HG03060 (cell line): ENCODE data around the gene MLN.
"Not testable (repeated sequence)": the region's sequence is repeated elsewhere in the genome, so short reads cannot be mapped to it uniquely, and the experiment has no call there.

ENCODE experiments used
- ATAC-seq: cut with Tn5 transposase; IDR thresholded peaks from one replicate; pipeline ENCODE4 v1.9.1; 2021; ENCODE audit warnings: low read depth, moderate number of reproducible peaks; ENCODE audit not compliant: unreplicated experiment

Gene MLN

DNA sequence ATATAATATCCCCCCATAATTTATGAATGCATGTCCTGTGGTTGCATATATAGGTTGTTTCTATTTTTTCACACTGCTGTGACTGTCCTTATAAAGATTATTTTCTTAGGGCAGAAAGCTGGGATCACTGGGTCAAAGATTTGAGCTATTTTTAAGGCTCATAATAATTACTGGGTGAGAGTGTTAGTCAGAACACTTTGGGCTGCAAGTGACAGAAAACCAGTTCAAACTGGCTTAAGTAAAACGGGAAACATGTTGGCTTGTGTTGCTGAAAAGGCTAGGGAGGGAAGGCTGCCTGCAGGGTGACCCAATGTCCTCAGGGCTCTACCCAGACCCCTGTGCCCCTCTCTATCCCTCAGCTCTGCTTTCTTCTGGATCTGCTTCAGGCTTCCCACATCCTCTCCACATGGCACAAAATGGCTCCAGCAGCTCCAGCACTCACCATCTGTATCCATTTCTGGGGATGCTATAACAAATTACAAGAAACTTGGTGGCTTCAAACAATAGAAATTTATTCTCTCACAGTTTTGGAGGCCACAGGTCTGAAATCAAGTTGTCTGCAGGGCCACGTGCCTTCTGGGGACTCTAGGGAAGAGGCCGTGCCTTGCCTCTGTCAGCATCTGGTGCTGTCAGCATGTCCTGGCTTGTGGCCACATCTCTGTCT lies 33.1 kb upstream of the MLN start:
- no peak for ATAC-seq

DNA sequence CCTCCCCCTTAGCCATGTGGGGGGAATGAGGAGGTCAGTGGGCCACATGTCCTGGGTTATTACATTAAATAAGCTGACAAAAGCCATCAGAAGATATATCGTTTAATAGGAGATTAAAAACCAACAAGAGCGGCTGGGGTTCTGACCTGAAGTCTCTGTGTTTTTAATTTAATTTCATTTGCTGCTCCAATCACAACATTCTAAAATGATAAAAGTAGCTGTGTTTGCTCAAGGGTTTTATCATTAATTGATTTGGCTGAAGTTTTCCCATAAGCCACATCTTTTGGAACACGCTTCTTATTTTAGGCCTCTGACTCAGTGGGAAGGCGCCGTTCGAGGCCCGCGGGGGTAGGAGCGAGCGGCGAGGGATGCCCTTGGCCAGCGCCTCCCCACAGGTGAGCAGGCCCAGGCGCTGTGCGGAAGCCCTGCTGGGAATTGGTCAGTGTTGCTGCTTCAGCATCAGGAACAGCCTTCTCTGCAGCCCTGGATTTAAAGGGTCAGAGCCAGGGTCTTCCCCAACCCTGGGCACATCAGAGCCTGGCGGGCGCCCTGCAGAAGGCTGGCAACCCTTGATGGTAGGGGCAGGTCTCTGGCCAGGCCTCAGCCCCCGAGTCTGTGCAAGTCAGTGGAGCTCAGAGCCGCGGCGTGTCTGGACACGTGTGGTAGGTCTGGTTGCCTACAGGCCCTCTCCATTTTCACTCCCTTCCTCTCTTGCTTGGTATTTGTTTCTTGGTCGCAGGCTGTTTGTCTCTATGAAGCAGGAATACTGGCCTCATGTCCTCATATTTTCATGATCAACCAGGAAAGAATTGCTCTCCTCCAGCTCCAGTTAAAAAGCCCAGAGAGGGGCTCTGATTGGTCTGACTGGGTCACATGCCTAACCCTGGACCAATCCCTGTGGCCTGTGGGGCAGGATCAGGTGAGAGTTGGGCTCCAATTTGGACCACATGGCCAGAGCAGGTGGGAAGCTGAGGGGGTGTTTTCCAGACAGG lies 30.9 kb upstream of the MLN start:
- ATAC-seq: no peak

DNA sequence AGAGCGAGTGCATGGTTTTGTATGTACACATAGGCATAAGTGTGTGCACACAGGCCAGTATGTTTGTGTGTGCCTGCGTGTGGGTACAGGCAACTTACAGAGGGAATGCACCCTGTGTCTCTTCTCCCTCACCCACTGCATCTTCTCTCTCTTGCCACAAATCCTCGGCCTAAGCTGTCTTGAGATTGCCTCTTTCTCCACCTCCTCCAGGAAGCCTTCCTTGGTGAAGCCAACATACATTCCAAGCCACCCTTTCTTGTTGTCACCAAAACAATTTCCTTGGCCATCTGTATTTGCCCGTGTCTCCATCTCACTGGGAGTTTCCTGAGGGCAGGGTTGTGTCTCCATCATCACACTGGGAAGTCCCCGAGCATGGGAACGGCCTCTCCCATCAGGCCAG lies 29.8 kb upstream of the MLN start:
- no peak for ATAC-seq

DNA sequence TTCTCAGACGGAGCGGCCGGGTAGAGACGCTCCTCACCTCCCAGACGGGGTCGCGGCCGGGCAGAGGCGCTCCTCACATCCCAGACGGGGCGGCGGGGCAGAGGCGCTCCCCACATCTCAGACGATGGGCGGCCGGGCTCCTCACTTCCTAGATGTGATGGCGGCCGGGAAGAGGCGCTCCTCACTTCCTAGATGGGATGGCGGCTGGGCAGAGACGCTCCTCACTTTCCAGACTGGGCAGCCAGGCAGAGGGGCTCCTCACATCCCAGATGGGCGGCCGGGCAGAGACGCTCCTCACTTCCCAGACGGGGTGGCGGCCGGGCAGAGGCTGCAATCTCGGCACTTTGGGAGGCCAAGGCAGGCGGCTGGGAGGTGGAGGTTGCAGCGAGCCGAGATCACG lies 29.0 kb upstream of the MLN start:
- ATAC-seq: not testable (repeated sequence)

DNA sequence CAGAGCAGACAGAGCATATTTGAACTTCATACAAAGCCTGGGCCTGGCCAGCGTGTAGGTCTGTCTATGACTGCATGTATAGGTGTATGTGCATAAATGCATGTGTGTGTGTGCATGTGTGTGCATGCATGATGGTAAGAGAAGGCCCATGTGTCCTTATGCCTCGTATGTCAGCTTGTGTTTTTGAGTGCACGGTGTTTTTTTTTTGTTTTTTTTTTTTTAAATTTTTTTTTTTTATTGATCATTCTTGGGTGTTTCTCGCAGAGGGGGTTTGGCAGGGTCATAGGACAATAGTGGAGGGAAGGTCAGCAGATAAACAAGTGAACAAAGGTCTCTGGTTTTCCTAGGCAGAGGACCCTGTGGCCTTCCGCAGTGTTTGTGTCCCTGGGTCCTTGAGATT lies 27.9 kb upstream of the MLN start:
- not testable (repeated sequence) for ATAC-seq

DNA sequence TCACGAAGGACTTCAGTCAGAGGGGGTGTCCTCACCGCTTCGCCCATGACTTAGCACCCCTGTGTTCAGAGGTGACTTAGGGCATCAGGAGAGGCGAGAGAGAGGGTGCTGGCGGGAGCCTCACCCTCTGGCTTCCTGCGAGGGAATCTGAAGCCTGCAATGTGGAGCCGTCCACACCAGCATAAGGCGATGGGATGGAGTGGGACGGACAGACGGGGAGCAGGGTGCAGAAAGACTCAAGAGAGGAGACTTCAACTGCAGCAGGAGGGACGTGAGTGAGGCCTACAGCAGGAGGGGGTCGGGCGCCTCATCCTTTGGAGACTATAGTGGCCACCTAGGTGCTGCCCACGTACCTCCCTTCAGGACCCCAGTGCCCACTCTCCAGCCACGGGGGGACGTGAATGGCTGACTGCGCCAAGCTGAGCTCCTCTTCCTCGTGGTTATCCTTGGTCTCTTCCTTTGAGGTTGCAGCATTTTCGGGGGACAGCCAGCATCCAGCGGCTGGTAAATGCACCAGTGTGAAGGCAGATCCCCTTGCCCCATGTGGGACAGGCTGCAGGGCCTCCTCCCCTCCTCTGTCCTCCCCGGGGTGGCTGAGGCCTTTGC lies 26.9 kb upstream of the MLN start:
- no peak for ATAC-seq

GRCh38 chr6:33828764-33829731 lies 25.2 kb upstream of the MLN start:
- no peak for ATAC-seq

DNA sequence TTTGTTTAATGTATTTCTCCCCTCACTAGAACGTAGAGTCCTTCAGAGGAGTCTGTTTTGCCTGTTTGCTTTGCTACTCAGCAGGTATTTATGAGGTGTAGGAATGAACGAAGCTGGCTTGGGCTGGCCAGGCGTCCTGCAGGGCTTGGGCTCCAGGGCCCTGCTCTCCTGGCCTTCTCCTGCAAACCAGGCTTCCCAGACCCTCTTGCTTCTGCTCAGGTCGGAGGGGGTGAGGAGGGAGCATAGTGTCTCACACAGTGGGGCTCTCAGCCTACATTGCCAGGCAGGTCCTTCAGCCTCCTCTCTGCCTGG lies 24.6 kb upstream of the MLN start:
- no peak for ATAC-seq

- ATAC-seq: no peak
Observed at GRCh38 chr6:33827546-33828451, 24.0 kb upstream of the MLN start.

DNA sequence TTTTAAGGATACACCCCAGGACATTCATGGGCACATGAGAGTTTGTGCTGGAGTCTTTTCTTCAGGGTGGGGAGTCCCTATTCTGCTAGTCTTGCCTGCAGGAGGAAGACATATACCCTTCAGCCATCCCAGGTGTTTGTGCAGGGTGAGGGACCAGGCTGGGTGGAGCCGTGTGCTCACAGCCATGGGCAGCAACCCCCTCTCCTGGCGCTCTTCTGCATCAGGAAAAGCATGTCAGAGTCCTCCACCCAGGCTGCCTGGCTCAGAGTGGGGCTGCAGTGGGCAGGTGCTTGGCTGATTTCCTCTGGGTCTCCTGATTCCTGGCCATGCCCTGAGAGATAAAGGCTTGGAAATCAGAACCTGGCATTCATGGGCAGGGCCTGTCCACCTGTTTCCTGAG lies 22.7 kb upstream of the MLN start:
- no peak for ATAC-seq

GRCh38 chr6:33824461-33825154 lies 20.8 kb upstream of the MLN start:
- ATAC-seq: no peak

GRCh38 chr6:33823806-33824205 lies 20.0 kb upstream of the MLN start:
- ATAC-seq: no peak

DNA sequence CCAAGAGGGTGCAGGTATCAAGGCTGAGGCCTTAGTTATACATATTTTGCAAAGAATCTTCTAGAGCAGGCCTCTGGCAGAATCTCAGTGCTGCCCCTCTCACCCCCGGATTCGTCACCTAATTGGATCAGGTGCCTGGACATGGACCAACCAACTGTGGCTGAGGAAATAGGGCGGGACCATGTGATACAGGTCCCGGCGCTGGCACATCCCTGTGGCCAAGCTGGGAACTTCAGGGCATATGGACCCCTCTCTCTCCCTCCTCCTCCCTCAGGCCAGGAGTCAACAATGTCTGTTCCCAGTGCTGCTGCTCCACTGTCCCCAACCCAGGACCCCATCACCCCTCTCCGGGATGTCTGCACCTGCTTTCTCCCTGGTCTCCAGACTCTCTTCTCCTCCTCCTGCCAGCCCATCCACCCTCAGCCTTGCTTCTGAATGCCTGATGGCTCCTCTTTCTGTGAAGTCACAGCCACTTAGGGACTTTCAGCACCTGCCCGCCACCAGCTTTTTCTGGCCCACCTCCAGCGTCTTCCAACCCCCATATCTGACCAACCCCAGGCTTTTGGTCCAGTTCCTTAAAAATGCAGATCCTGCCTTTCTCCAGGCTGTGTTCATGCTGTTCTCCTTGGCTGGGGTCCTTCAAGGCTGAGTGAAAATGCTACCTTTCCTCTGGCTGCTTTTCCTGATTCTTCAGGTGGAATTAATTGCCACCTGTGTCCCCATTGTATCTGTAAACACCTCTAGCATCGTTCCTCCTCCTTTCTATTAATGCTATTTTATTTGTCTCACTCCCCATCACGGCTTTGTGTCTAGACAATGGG lies 19.0 kb upstream of the MLN start:
- no peak for ATAC-seq

DNA sequence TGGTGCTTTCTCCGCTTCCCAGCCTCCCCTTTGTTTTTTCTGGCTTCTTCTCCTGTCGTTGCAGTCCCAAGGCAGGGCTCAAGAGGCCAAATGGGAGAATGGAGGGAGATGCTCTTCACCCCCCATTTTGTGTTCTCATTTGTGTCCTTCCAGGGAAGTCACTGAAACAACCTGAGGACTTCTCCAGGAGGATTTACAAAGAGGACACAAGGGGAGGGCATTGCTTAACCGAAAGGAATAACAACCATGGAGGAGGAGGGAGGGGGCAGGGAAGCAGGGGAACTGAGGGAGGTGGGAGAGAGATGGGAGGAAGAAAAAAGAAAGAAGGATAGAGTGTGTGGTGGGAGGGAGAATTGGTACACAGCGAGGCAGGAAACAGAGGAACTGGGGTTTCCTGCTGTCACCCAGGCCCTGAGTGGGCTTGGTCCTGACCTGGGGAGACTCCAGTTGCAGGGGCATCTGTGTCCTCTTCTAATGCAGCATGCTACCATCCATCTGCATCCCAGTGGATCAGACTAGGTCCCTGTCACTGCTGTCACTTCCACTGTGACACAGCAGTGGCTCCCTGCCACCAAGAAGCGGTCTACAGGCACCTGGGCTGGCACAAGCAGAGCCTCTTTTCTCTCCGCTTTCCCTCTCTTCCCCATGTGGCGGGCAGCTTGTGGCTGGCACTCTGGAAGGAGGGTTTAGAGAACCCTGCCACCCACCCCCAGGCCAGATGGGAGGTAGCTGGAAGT lies 17.1 kb upstream of the MLN start:
- ATAC-seq: no peak

DNA sequence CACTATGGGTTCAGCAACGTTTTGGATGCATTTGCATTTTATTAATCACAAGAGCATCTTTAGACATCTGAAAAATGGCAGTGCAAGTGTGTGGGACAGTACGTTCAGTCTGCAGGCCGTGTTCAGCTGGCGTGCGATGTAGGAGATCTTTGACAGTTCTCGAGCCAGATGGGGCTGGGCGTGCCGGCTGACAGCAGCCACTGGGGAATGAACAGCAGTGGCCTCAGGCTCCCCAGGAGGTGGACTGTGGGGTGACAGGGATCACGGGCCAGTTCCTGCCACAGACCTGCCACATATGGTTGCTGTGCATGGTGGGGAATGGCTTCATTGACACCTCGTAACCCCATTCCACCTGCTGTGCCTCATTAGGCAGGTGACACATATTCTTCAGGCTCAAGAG lies 16.4 kb upstream of the MLN start:
- ATAC-seq: no peak

DNA sequence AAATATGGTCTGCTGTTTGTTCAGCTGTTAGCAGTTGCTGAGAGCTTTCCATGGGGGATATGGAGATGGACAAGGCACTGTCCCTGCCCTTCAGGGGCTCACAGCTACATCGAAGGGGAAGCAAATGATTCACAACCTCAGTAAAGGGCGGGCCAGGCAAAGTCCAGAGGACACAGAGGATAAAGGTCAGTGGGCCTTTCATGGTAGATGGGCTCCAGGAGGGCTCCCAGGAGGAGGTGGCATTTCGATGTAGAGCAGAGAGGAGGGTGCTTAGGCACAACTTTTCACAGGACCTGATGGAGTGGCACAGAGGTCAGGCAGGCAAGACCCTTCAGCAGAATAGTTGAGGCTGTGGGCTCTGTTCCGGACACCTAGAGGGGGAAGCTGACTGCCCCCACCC lies 15.2 kb upstream of the MLN start:
- no peak for ATAC-seq

DNA sequence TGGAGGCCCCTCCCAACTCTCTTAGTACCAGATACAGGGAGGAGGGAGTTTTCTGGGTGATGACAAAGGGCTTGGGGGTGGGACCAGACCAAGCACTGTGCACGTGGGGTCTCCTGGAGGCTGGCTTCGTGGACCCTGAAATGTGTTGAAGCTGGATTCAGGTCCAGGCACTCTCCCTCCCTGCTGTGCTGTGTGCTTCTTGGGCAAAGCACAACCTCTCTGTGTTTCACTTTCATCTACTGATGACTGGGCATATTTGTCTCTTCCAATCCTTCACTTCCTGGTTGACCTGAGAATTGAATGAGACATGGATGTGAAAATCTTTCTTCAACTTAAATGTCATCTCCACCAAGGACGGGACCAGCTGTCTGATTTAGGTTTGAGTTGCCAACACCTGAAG lies 14.5 kb upstream of the MLN start:
- ATAC-seq: no peak
